ENCODE data around the gene DNTTIP2.

GRCh38 chr1:93871366-93871765 lies 7.6 kb downstream of the DNTTIP2 start:
- TF ChIP-seq CTCF (IDR thresholded peaks at IDR 0.05) = no peak
- TF ChIP-seq POLR2A (IDR thresholded peaks at IDR 0.05) = no peak
